H9 (cell line): ENCODE data around the gene PRKAG1. TPM values are rescaled to one million over a fixed set of nuclear protein-coding genes. Genes with fewer than 3 reads are reported as not detected.

Experiments
- DNase-seq: peaks from one replicate; pipeline ENCODE4 v3.0.0-alpha.2; 2017
- H2AFZ ChIP-seq: one replicate; pipeline ENCODE4 v1.6.1; 2013; ENCODE audit warnings: mild to moderate bottlenecking, low read length, control low read depth, moderate library complexity
- H2AK5ac ChIP-seq: 2 replicates; pipeline ENCODE4 v1.6.1; 2013; ENCODE audit warnings: low read length, control low read depth, mixed read lengths; ENCODE audit not compliant: insufficient read length
- H2BK120ac ChIP-seq: one replicate; pipeline ENCODE4 v1.6.1; 2013; ENCODE audit warnings: low read depth, mild to moderate bottlenecking, low read length, control low read depth, inconsistent platforms; ENCODE audit not compliant: poor library complexity, severe bottlenecking
- H2BK12ac ChIP-seq: 2 replicates; pipeline ENCODE4 v1.6.1; 2013; ENCODE audit warnings: low read length, control low read depth, mixed read lengths, low read depth; ENCODE audit not compliant: insufficient read length
- H2BK15ac ChIP-seq: 2 replicates; pipeline ENCODE4 v1.6.1; 2013; ENCODE audit warnings: low read depth, low read length, control low read depth
- H2BK20ac ChIP-seq: one replicate; pipeline ENCODE4 v1.6.1; 2013; ENCODE audit warnings: low read depth, mild to moderate bottlenecking, low read length, control low read depth, inconsistent platforms; ENCODE audit not compliant: poor library complexity, severe bottlenecking
- H2BK5ac ChIP-seq: 2 replicates; pipeline ENCODE4 v1.6.1; 2013; ENCODE audit warnings: low read length, control low read depth, mixed read lengths; ENCODE audit not compliant: insufficient read length
- H3K14ac ChIP-seq: 2 replicates; pipeline ENCODE4 v1.6.1; 2013; ENCODE audit warnings: low read length, control low read depth; ENCODE audit not compliant: insufficient read depth
- H3K18ac ChIP-seq: 2 replicates; pipeline ENCODE4 v1.6.1; 2013; ENCODE audit warnings: low read depth, mild to moderate bottlenecking, mixed read lengths, low read length, control low read depth; ENCODE audit not compliant: insufficient read length
- H3K23ac ChIP-seq: 2 replicates; pipeline ENCODE4 v1.6.1; 2013; ENCODE audit warnings: low read length, control low read depth, mixed read lengths, low read depth; ENCODE audit not compliant: insufficient read length
- H3K23me2 ChIP-seq: 2 replicates; pipeline ENCODE4 v1.6.1; 2013; ENCODE audit warnings: low read depth, mild to moderate bottlenecking, mixed read lengths, low read length, control low read depth; ENCODE audit not compliant: insufficient read length, poor library complexity, severe bottlenecking
- H3K27ac ChIP-seq: 2 replicates; pipeline ENCODE4 v1.5.1; 2013; ENCODE audit warnings: low read length, control low read depth, mixed read lengths, low read depth; ENCODE audit not compliant: insufficient read length
- H3K27me3 ChIP-seq: 2 replicates; pipeline ENCODE4 v1.6.1; 2013; ENCODE audit warnings: low read length, control low read depth, inconsistent platforms; ENCODE audit not compliant: insufficient read depth
- H3K4ac ChIP-seq: 2 replicates; pipeline ENCODE4 v1.6.1; 2013; ENCODE audit warnings: low read depth, mild to moderate bottlenecking, control low read depth, inconsistent platforms, low read length, moderate library complexity
- H3K4me1 ChIP-seq: 2 replicates; pipeline ENCODE4 v1.6.1; 2013; ENCODE audit warnings: low read length, control low read depth, inconsistent platforms; ENCODE audit not compliant: insufficient read depth
- H3K4me2 ChIP-seq: 2 replicates; pipeline ENCODE4 v1.6.1; 2013; ENCODE audit warnings: low read length, control low read depth, mixed read lengths; ENCODE audit not compliant: insufficient read length, insufficient read depth
- H3K56ac ChIP-seq: 2 replicates; pipeline ENCODE4 v1.6.1; 2013; ENCODE audit warnings: low read depth, mild to moderate bottlenecking, mixed read lengths, low read length, control low read depth; ENCODE audit not compliant: insufficient read length
- H3K79me1 ChIP-seq: 2 replicates; pipeline ENCODE4 v1.6.1; 2013; ENCODE audit warnings: low read depth, mild to moderate bottlenecking, moderate library complexity, low read length, control low read depth, inconsistent platforms; ENCODE audit not compliant: insufficient read depth, poor library complexity, severe bottlenecking
- H3K79me2 ChIP-seq: 2 replicates; pipeline ENCODE4 v1.6.1; 2013; ENCODE audit warnings: low read length, control low read depth, inconsistent platforms; ENCODE audit not compliant: insufficient read depth
- H3K9ac ChIP-seq: 2 replicates; pipeline ENCODE4 v1.6.1; 2013; ENCODE audit warnings: low read length, control low read depth, mixed read lengths; ENCODE audit not compliant: insufficient read length; ENCODE audit errors: extremely low read depth
- H3K9me3 ChIP-seq: one replicate; pipeline ENCODE4 v1.6.1; 2013; ENCODE audit warnings: low read depth, low read length, inconsistent platforms; ENCODE audit not compliant: control insufficient read depth
- H3T11ph ChIP-seq: one replicate; pipeline ENCODE4 v1.6.1; 2013; ENCODE audit warnings: mild to moderate bottlenecking, low read length, control low read depth, inconsistent platforms
- H4K20me1 ChIP-seq: one replicate; pipeline ENCODE4 v1.6.1; 2013; ENCODE audit not compliant: control insufficient read depth, insufficient read length, insufficient read depth
- H4K5ac ChIP-seq: 2 replicates; pipeline ENCODE4 v1.6.1; 2013; ENCODE audit warnings: low read depth, mild to moderate bottlenecking, mixed read lengths, low read length, control low read depth; ENCODE audit not compliant: insufficient read length
- H4K8ac ChIP-seq: replicated peaks from 2 replicates; pipeline ENCODE4 v1.6.1; 2013; ENCODE audit warnings: low read length, control low read depth, mixed read lengths, low read depth; ENCODE audit not compliant: insufficient read length
- H4K91ac ChIP-seq: 2 replicates; pipeline ENCODE4 v1.6.1; 2013; ENCODE audit warnings: low read depth, mild to moderate bottlenecking, moderate library complexity, mixed read lengths, low read length, control low read depth; ENCODE audit not compliant: insufficient read length
- H3K27ac Mint-ChIP-seq, 3 experiments: 2 replicates in 2 of 3; 3 replicates in 1 of 3; pipeline ENCODE4 v1.8.0; 2020 to 2021; ENCODE audit warnings: mixed read lengths in 3 of 3, mild to moderate bottlenecking in 1 of 3, moderate library complexity in 1 of 3
- H3K27me3 Mint-ChIP-seq: 2 replicates; pipeline ENCODE4 v1.8.0; 2021; ENCODE audit warnings: low read depth, mild to moderate bottlenecking, moderate library complexity, mixed read lengths
- H3K36me3 Mint-ChIP-seq, 3 experiments: 2 replicates in 2 of 3; 3 replicates in 1 of 3; pipeline ENCODE4 v1.8.0; 2020 to 2021; ENCODE audit warnings: low read depth in 3 of 3, mixed read lengths in 3 of 3; ENCODE audit not compliant: insufficient read depth in 1 of 3
- H3K4me1 Mint-ChIP-seq, 2 experiments: 2 replicates each; pipeline ENCODE4 v1.8.0; 2020; ENCODE audit warnings: mixed read lengths in 2 of 2
- H3K4me3 Mint-ChIP-seq, 2 experiments: 2 replicates in 1 of 2; 3 replicates in 1 of 2; pipeline ENCODE4 v1.8.0; 2020 to 2021; ENCODE audit warnings: mild to moderate bottlenecking in 2 of 2, mixed read lengths in 2 of 2, moderate library complexity in 1 of 2
- H3K9me3 Mint-ChIP-seq, 2 experiments: 2 replicates in 1 of 2; 3 replicates in 1 of 2; pipeline ENCODE4 v1.8.0; 2020; ENCODE audit warnings: mild to moderate bottlenecking in 2 of 2, mixed read lengths in 2 of 2, moderate library complexity in 1 of 2
- CTCF ChIP-seq: fragments of 200-600 bp; sonication (generic); conservative IDR thresholded peaks from 3 replicates; pipeline ENCODE4 v1.8.0; 2021; ENCODE audit warnings: antibody characterized with exemption, mild to moderate bottlenecking
- WGBS: extraction: QIAGEN DNeasy Blood & Tissue Kit; methylation state at CpG from one replicate; pipeline ENCODE4 v1.1.7; 2013; ENCODE audit warnings: missing lambda C conversion rate, low lambda C conversion rate, mixed read lengths; ENCODE audit not compliant: insufficient read length; ENCODE audit errors: extremely low coverage; 5-methylcytosine and 5-hydroxymethylcytosine counted together
- total RNA-seq: library from RNA; stranded (reverse); gene quantifications from 2 replicates; pipeline ENCODE4 v1.2.1, GENCODE V29; 2021

PRKAG1 gene
- total RNA-seq, 1 experiment from 2014 or later: 34.8 TPM

GRCh38 chr12:49038291-49038955 is 19.8 kb upstream of the PRKAG1 start:
- Histone ChIP-seq H3K79me1 (no peaks in the 10 kb centered on the region), H4K91ac (no peak overlapping the region), H3K14ac (no peak overlapping the region), H3K23me2 (no peaks in the 10 kb centered on the region), H3K4ac (no peak overlapping the region), H3K9me3 (no peaks in the 10 kb centered on the region), H4K20me1 (no peaks in the 10 kb centered on the region), H2BK12ac (no peak overlapping the region), H3K23ac (no peak overlapping the region), H3T11ph (no peak overlapping the region), H4K8ac (no peak overlapping the region), H3K4me2 (no peak overlapping the region), H4K5ac (no peak overlapping the region), H2BK20ac (no peak overlapping the region), H2BK120ac (no peak overlapping the region), H3K4me1 (no peaks in the 10 kb centered on the region), H2AFZ (no peak overlapping the region), H2AK5ac (no peak overlapping the region), H3K56ac (no peak overlapping the region), H3K27me3 (no peaks in the 10 kb centered on the region), H3K9ac (no peak overlapping the region), H3K79me2 (no peaks in the 10 kb centered on the region), H3K27ac (no peak overlapping the region), H2BK5ac (no peak overlapping the region), H3K18ac (no peak overlapping the region), H2BK15ac (no peak overlapping the region)
- Mint-ChIP-seq H3K36me3 (peaks cover 45 to 96% (median 92%) of the 10 kb centered on the region in 3 experiments; a peak in 6 of 7 replicates), H3K27me3 (no peaks in the 10 kb centered on the region), H3K4me3 (no peak overlapping the region), H3K4me1 (no peaks in the 10 kb centered on the region), H3K9me3 (no peaks in the 10 kb centered on the region), H3K27ac (no peak overlapping the region)
- DNase-seq: no peak
- no CpG with 5 or more reads among the region's 20 CpGs for whole genome bisulfite sequencing
- TF ChIP-seq CTCF: no peak
